Adrenal gland (tissue), 5 donors: Measurements from ENCODE around the gene TLK2.
"Not testable (repeated sequence)": the region's sequence is repeated elsewhere in the genome, so short reads cannot be mapped to it uniquely, and the experiment has no call there.

ENCODE experiments used
- CTCF ChIP-seq, 6 experiments: fragments of 450-650 bp in 4 of 6; fragments of 200-600 bp in 2 of 6; sonication (generic) in 1 of 6; IDR thresholded peaks; 1 replicate in 5 of 6; 2 replicates in 1 of 6; pipeline versions ENCODE4 v1.5.1 to v1.8.0; 2016 to 2021; ENCODE audit warnings: antibody characterized with exemption in 6 of 6, mild to moderate bottlenecking in 2 of 6, moderate library complexity in 1 of 6
- POLR2A ChIP-seq, 2 donors: fragments of 450-650 bp; IDR thresholded peaks; one replicate each; pipeline ENCODE4 v1.6.1; 2017; ENCODE audit warnings: antibody characterized with exemption in 2 of 2, mild to moderate bottlenecking in 2 of 2, moderate library complexity in 1 of 2
- donor health status: DM: no; HTN: no; CAD: no.

GRCh38 chr17:62530936-62531335 lies 52.3 kb downstream of the TLK2 start:
- TF ChIP-seq CTCF, POLR2A (IDR thresholded peaks at IDR 0.05): not testable (repeated sequence)
